H9 (cell line): ENCODE data around the gene AXIN1. TPM values are rescaled to one million over a fixed set of nuclear protein-coding genes. Genes with fewer than 3 reads are reported as not detected.
A peak's percentile ranks its signal among the peaks of the same experiment; 100 is the strongest.

ENCODE experiments used
- DNase-seq: peaks from one replicate; pipeline ENCODE4 v3.0.0-alpha.2; 2017
- H2AFZ ChIP-seq: one replicate; pipeline ENCODE4 v1.6.1; 2013; ENCODE audit warnings: mild to moderate bottlenecking, low read length, control low read depth, moderate library complexity
- H2AK5ac ChIP-seq: 2 replicates; pipeline ENCODE4 v1.6.1; 2013; ENCODE audit warnings: low read length, control low read depth, mixed read lengths; ENCODE audit not compliant: insufficient read length
- H2BK120ac ChIP-seq: one replicate; pipeline ENCODE4 v1.6.1; 2013; ENCODE audit warnings: low read depth, mild to moderate bottlenecking, low read length, control low read depth, inconsistent platforms; ENCODE audit not compliant: poor library complexity, severe bottlenecking
- H2BK12ac ChIP-seq: 2 replicates; pipeline ENCODE4 v1.6.1; 2013; ENCODE audit warnings: low read length, control low read depth, mixed read lengths, low read depth; ENCODE audit not compliant: insufficient read length
- H2BK15ac ChIP-seq: 2 replicates; pipeline ENCODE4 v1.6.1; 2013; ENCODE audit warnings: low read depth, low read length, control low read depth
- H2BK20ac ChIP-seq: one replicate; pipeline ENCODE4 v1.6.1; 2013; ENCODE audit warnings: low read depth, mild to moderate bottlenecking, low read length, control low read depth, inconsistent platforms; ENCODE audit not compliant: poor library complexity, severe bottlenecking
- H2BK5ac ChIP-seq: 2 replicates; pipeline ENCODE4 v1.6.1; 2013; ENCODE audit warnings: low read length, control low read depth, mixed read lengths; ENCODE audit not compliant: insufficient read length
- H3K14ac ChIP-seq: 2 replicates; pipeline ENCODE4 v1.6.1; 2013; ENCODE audit warnings: low read length, control low read depth; ENCODE audit not compliant: insufficient read depth
- H3K18ac ChIP-seq: 2 replicates; pipeline ENCODE4 v1.6.1; 2013; ENCODE audit warnings: low read depth, mild to moderate bottlenecking, mixed read lengths, low read length, control low read depth; ENCODE audit not compliant: insufficient read length
- H3K23ac ChIP-seq: 2 replicates; pipeline ENCODE4 v1.6.1; 2013; ENCODE audit warnings: low read length, control low read depth, mixed read lengths, low read depth; ENCODE audit not compliant: insufficient read length
- H3K23me2 ChIP-seq: 2 replicates; pipeline ENCODE4 v1.6.1; 2013; ENCODE audit warnings: low read depth, mild to moderate bottlenecking, mixed read lengths, low read length, control low read depth; ENCODE audit not compliant: insufficient read length, poor library complexity, severe bottlenecking
- H3K27ac ChIP-seq: 2 replicates; pipeline ENCODE4 v1.5.1; 2013; ENCODE audit warnings: low read length, control low read depth, mixed read lengths, low read depth; ENCODE audit not compliant: insufficient read length
- H3K27me3 ChIP-seq: 2 replicates; pipeline ENCODE4 v1.6.1; 2013; ENCODE audit warnings: low read length, control low read depth, inconsistent platforms; ENCODE audit not compliant: insufficient read depth
- H3K4ac ChIP-seq: 2 replicates; pipeline ENCODE4 v1.6.1; 2013; ENCODE audit warnings: low read depth, mild to moderate bottlenecking, control low read depth, inconsistent platforms, low read length, moderate library complexity
- H3K4me1 ChIP-seq: 2 replicates; pipeline ENCODE4 v1.6.1; 2013; ENCODE audit warnings: low read length, control low read depth, inconsistent platforms; ENCODE audit not compliant: insufficient read depth
- H3K4me2 ChIP-seq: 2 replicates; pipeline ENCODE4 v1.6.1; 2013; ENCODE audit warnings: low read length, control low read depth, mixed read lengths; ENCODE audit not compliant: insufficient read length, insufficient read depth
- H3K56ac ChIP-seq: 2 replicates; pipeline ENCODE4 v1.6.1; 2013; ENCODE audit warnings: low read depth, mild to moderate bottlenecking, mixed read lengths, low read length, control low read depth; ENCODE audit not compliant: insufficient read length
- H3K79me1 ChIP-seq: 2 replicates; pipeline ENCODE4 v1.6.1; 2013; ENCODE audit warnings: low read depth, mild to moderate bottlenecking, moderate library complexity, low read length, control low read depth, inconsistent platforms; ENCODE audit not compliant: insufficient read depth, poor library complexity, severe bottlenecking
- H3K79me2 ChIP-seq: 2 replicates; pipeline ENCODE4 v1.6.1; 2013; ENCODE audit warnings: low read length, control low read depth, inconsistent platforms; ENCODE audit not compliant: insufficient read depth
- H3K9ac ChIP-seq: 2 replicates; pipeline ENCODE4 v1.6.1; 2013; ENCODE audit warnings: low read length, control low read depth, mixed read lengths; ENCODE audit not compliant: insufficient read length; ENCODE audit errors: extremely low read depth
- H3K9me3 ChIP-seq: one replicate; pipeline ENCODE4 v1.6.1; 2013; ENCODE audit warnings: low read depth, low read length, inconsistent platforms; ENCODE audit not compliant: control insufficient read depth
- H3T11ph ChIP-seq: one replicate; pipeline ENCODE4 v1.6.1; 2013; ENCODE audit warnings: mild to moderate bottlenecking, low read length, control low read depth, inconsistent platforms
- H4K20me1 ChIP-seq: one replicate; pipeline ENCODE4 v1.6.1; 2013; ENCODE audit not compliant: control insufficient read depth, insufficient read length, insufficient read depth
- H4K5ac ChIP-seq: 2 replicates; pipeline ENCODE4 v1.6.1; 2013; ENCODE audit warnings: low read depth, mild to moderate bottlenecking, mixed read lengths, low read length, control low read depth; ENCODE audit not compliant: insufficient read length
- H4K8ac ChIP-seq: replicated peaks from 2 replicates; pipeline ENCODE4 v1.6.1; 2013; ENCODE audit warnings: low read length, control low read depth, mixed read lengths, low read depth; ENCODE audit not compliant: insufficient read length
- H4K91ac ChIP-seq: 2 replicates; pipeline ENCODE4 v1.6.1; 2013; ENCODE audit warnings: low read depth, mild to moderate bottlenecking, moderate library complexity, mixed read lengths, low read length, control low read depth; ENCODE audit not compliant: insufficient read length
- H3K27ac Mint-ChIP-seq, 3 experiments: 2 replicates in 2 of 3; 3 replicates in 1 of 3; pipeline ENCODE4 v1.8.0; 2020 to 2021; ENCODE audit warnings: mixed read lengths in 3 of 3, mild to moderate bottlenecking in 1 of 3, moderate library complexity in 1 of 3
- H3K27me3 Mint-ChIP-seq: 2 replicates; pipeline ENCODE4 v1.8.0; 2021; ENCODE audit warnings: low read depth, mild to moderate bottlenecking, moderate library complexity, mixed read lengths
- H3K36me3 Mint-ChIP-seq, 3 experiments: 2 replicates in 2 of 3; 3 replicates in 1 of 3; pipeline ENCODE4 v1.8.0; 2020 to 2021; ENCODE audit warnings: low read depth in 3 of 3, mixed read lengths in 3 of 3; ENCODE audit not compliant: insufficient read depth in 1 of 3
- H3K4me1 Mint-ChIP-seq, 2 experiments: 2 replicates each; pipeline ENCODE4 v1.8.0; 2020; ENCODE audit warnings: mixed read lengths in 2 of 2
- H3K4me3 Mint-ChIP-seq, 2 experiments: 2 replicates in 1 of 2; 3 replicates in 1 of 2; pipeline ENCODE4 v1.8.0; 2020 to 2021; ENCODE audit warnings: mild to moderate bottlenecking in 2 of 2, mixed read lengths in 2 of 2, moderate library complexity in 1 of 2
- H3K9me3 Mint-ChIP-seq, 2 experiments: 2 replicates in 1 of 2; 3 replicates in 1 of 2; pipeline ENCODE4 v1.8.0; 2020; ENCODE audit warnings: mild to moderate bottlenecking in 2 of 2, mixed read lengths in 2 of 2, moderate library complexity in 1 of 2
- WGBS: extraction: QIAGEN DNeasy Blood & Tissue Kit; methylation state at CpG from one replicate; pipeline ENCODE4 v1.1.7; 2013; ENCODE audit warnings: missing lambda C conversion rate, low lambda C conversion rate, mixed read lengths; ENCODE audit not compliant: insufficient read length; ENCODE audit errors: extremely low coverage; 5-methylcytosine and 5-hydroxymethylcytosine counted together
- total RNA-seq: library from RNA; stranded (reverse); gene quantifications from 2 replicates; pipeline ENCODE4 v1.2.1, GENCODE V29; 2021
- TF ChIP-seq, protein P1 (sequence below): fragments of 200-600 bp; sonication (generic); conservative IDR thresholded peaks from 3 replicates; pipeline ENCODE4 v1.8.0; 2021; ENCODE audit warnings: antibody characterized with exemption, mild to moderate bottlenecking

The AXIN1 gene
- total RNA-seq, 1 experiment from 2014 or later = 50.9 TPM

DNA sequence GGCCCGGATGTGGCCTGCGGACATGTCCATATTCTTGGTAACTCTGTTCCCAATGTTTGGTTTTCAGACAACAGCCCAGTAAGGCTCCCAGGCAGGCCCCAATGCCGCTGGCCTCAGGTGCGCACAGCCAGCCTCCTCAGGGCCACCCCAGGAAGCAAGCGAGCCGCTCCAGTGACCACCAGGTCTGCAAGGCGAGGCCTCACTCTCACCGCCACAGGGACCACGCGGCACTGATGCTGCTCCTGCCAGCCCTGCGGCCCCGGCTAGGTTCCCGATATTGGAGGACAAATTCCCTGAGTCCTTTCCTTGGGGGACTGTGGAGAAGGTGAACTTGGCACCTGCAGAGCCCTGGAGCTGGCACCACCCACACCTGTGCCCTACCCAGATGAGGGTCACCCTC, 50.6 kb downstream of the AXIN1 start:
- Histone ChIP-seq H3K9me3 (no peaks in the 10 kb centered on the region), H3K79me2 (no peaks in the 10 kb centered on the region), H4K91ac (no peak overlapping the region), H3K14ac (no peak overlapping the region), H2BK15ac (no peak overlapping the region), H3K23ac (no peak overlapping the region), H2AK5ac (no peak overlapping the region), H3T11ph (no peak overlapping the region), H3K4ac (no peak overlapping the region), H3K27me3 (no peaks in the 10 kb centered on the region), H3K23me2 (no peaks in the 10 kb centered on the region), H2BK120ac (no peak overlapping the region), H3K4me1 (no peaks in the 10 kb centered on the region), H2BK20ac (no peak overlapping the region), H4K8ac (no peak overlapping the region), H3K9ac (no peak overlapping the region), H2BK5ac (no peak overlapping the region), H4K20me1 (no peaks in the 10 kb centered on the region), H3K27ac (no peak overlapping the region), H4K5ac (no peak overlapping the region), H3K18ac (no peak overlapping the region), H3K79me1 (no peaks in the 10 kb centered on the region), H2AFZ (no peak overlapping the region), H2BK12ac (no peak overlapping the region), H3K56ac (no peak overlapping the region), H3K4me2 (no peak overlapping the region)
- H3K9me3 Mint-ChIP-seq = no peaks in the 10 kb centered on the region
- no peak for DNase-seq
- no peak overlapping the region for H3K4me3 Mint-ChIP-seq
- H3K27me3 Mint-ChIP-seq = no peaks in the 10 kb centered on the region
- TF ChIP-seq, protein P1, sequence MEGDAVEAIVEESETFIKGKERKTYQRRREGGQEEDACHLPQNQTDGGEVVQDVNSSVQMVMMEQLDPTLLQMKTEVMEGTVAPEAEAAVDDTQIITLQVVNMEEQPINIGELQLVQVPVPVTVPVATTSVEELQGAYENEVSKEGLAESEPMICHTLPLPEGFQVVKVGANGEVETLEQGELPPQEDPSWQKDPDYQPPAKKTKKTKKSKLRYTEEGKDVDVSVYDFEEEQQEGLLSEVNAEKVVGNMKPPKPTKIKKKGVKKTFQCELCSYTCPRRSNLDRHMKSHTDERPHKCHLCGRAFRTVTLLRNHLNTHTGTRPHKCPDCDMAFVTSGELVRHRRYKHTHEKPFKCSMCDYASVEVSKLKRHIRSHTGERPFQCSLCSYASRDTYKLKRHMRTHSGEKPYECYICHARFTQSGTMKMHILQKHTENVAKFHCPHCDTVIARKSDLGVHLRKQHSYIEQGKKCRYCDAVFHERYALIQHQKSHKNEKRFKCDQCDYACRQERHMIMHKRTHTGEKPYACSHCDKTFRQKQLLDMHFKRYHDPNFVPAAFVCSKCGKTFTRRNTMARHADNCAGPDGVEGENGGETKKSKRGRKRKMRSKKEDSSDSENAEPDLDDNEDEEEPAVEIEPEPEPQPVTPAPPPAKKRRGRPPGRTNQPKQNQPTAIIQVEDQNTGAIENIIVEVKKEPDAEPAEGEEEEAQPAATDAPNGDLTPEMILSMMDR = no peak
- peaks cover 11 to 47% (median 34%) of the 10 kb centered on the region in 3 experiments; a peak in 6 of 7 replicates for H3K36me3 Mint-ChIP-seq
- peak overlapping the region in 2 of 3 experiments; percentile 39 to 78; a peak in 3 of 7 replicates for H3K27ac Mint-ChIP-seq
- no peaks in the 10 kb centered on the region for H3K4me1 Mint-ChIP-seq
- no CpG with 5 or more reads among the region's 13 CpGs for WGBS
